Ovary (tissue), 3 donors: Measurements from ENCODE around the gene KIF16B.

Experiments used
- EP300 ChIP-seq: sonication (generic); formaldehyde crosslinking; IDR thresholded peaks from one replicate; pipeline ENCODE4 v1.6.1; 2017; ENCODE audit warnings: antibody characterized with exemption
- POLR2A ChIP-seq: fragments of 450-650 bp; IDR thresholded peaks from one replicate; pipeline ENCODE4 v1.6.1; 2017; ENCODE audit warnings: antibody characterized with exemption, mild to moderate bottlenecking, moderate library complexity
- TF ChIP-seq, protein P1 (sequence below), 3 donors: fragments of 450-650 bp in 2 of 3; fragments of 200-600 bp in 1 of 3; IDR thresholded peaks; one replicate each; pipeline versions ENCODE4 v1.5.1 to v1.8.0; 2016 to 2022; ENCODE audit warnings: antibody characterized with exemption in 3 of 3, mild to moderate bottlenecking in 1 of 3
- donor health status: DM: no; HTN: no; CAD: no.

DNA sequence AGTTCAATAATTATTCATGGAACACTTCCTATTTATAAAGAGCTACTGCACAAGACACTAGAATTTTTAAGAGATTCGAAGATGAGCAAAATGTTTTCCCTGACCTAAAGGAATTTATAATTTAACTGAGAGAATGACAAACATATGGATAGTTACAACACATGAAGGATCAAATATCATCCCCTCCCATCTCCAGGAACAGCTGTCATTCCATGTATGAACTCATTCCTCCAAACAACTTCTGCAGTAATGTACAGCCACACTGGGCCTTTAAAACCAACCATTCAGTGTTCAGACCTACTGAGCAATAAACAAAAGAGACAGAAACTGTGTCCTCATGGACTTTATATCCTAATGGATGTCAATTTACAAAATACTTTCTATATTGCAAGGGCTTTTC, 87.8 kb downstream of the KIF16B start:
- TF ChIP-seq, protein P1, sequence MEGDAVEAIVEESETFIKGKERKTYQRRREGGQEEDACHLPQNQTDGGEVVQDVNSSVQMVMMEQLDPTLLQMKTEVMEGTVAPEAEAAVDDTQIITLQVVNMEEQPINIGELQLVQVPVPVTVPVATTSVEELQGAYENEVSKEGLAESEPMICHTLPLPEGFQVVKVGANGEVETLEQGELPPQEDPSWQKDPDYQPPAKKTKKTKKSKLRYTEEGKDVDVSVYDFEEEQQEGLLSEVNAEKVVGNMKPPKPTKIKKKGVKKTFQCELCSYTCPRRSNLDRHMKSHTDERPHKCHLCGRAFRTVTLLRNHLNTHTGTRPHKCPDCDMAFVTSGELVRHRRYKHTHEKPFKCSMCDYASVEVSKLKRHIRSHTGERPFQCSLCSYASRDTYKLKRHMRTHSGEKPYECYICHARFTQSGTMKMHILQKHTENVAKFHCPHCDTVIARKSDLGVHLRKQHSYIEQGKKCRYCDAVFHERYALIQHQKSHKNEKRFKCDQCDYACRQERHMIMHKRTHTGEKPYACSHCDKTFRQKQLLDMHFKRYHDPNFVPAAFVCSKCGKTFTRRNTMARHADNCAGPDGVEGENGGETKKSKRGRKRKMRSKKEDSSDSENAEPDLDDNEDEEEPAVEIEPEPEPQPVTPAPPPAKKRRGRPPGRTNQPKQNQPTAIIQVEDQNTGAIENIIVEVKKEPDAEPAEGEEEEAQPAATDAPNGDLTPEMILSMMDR (IDR thresholded peaks at IDR 0.05): no peak
- TF ChIP-seq POLR2A (no peak), EP300 (no peak)
